Peyer's patch (tissue), 4 donors: Measurements from ENCODE around the gene TAMALIN. TPM values are rescaled to one million over a fixed set of nuclear protein-coding genes. Genes with fewer than 3 reads are reported as not detected.

Experiments
- DNase-seq, 3 donors: peaks; one replicate each; pipeline ENCODE4 v3.0.0-alpha.2; 2017 to 2019
- H3K27ac ChIP-seq, 4 donors: fragments of 200-600 bp; sonication (generic); one replicate each; pipeline ENCODE4 v1.5.1; 2016 to 2019
- H3K27me3 ChIP-seq, 2 donors: fragments of 200-600 bp; sonication (generic); one replicate each; pipeline ENCODE4 v1.5.1; 2019
- H3K36me3 ChIP-seq, 3 donors: fragments of 200-600 bp; sonication (generic); one replicate each; pipeline ENCODE4 v1.5.1; 2016 to 2019
- H3K4me1 ChIP-seq, 4 donors: fragments of 200-600 bp; sonication (generic); one replicate each; pipeline ENCODE4 v1.5.1; 2016 to 2019
- H3K4me3 ChIP-seq, 4 donors: fragments of 200-600 bp; sonication (generic); 1 replicate in 3 of 4; 2 replicates in 1 of 4; pipeline ENCODE4 v1.5.1; 2016 to 2019; ENCODE audit warnings: mild to moderate bottlenecking in 1 of 4
- H3K9me3 ChIP-seq, 4 donors: fragments of 200-600 bp; sonication (generic); one replicate each; pipeline ENCODE4 v1.5.1; 2016 to 2019; ENCODE audit warnings: mild to moderate bottlenecking in 1 of 4
- POLR2A ChIP-seq, 2 donors: fragments of 450-650 bp; IDR thresholded peaks; one replicate each; pipeline ENCODE4 v1.5.1; 2017; ENCODE audit warnings: antibody characterized with exemption in 2 of 2, mild to moderate bottlenecking in 2 of 2, moderate library complexity in 2 of 2
- total RNA-seq, 4 donors: library from RNA; depleted of rRNA; stranded (reverse); fragments of >200 nt; gene quantifications; one replicate each; pipeline ENCODE4 v1.1.0, GENCODE V29; 2016
- TF ChIP-seq, protein P1 (sequence below), 6 experiments: fragments of 450-650 bp in 4 of 6; fragments of 200-600 bp in 2 of 6; sonication (generic) in 1 of 6; IDR thresholded peaks; one replicate each; pipeline ENCODE4 v1.5.1; 2017 to 2019; ENCODE audit warnings: antibody characterized with exemption in 6 of 6, mild to moderate bottlenecking in 3 of 6, moderate library complexity in 1 of 6

Gene TAMALIN
- total RNA-seq, 4 donors from 2014 or later = 1.2 to 112 (median 16.2) TPM

DNA sequence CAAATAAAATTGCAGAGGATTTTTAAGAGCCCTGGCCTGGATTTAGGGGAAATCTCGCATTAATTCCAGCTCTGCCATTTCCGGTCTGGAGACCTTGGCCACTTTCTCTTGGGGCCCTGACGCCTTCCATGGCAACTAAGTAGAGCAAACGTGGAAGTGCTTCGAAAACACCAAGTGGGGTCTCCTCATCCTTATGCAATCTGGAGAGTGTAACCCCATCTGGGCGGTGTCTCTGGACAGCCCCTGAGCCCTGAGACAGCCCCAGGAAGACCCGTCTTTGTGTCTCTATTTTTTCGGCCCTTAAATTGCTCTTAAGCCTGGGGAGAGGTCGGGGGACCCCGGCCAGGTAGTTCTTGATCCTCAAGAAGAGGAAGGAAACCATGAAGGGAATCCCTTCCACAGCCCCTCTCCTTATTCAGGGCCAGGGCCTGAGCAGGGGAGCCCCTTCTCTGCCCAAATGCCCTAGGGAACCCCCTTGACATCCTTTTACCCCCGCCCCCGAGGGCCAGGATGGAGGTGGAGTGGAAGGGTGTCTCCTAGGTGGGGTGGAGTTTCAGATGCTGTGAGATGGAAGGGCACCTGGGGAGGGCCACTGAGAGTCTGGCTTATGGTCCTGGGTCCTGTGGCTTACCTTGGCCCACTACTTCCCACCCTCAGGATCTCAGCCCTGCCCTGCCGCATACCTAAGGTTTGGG is 26.8 kb downstream of the TAMALIN start:
- no peaks in the 10 kb centered on the region for H3K27me3 ChIP-seq
- no peaks in the 10 kb centered on the region for H3K36me3 ChIP-seq
- H3K27ac ChIP-seq = peak overlapping the region; percentile 79 to 91 (median 84)
- DNase-seq = no peak
- no peaks in the 10 kb centered on the region for H3K9me3 ChIP-seq
- peak overlapping the region; percentile 30 to 45 (median 40) for H3K4me3 ChIP-seq
- TF ChIP-seq, protein P1, sequence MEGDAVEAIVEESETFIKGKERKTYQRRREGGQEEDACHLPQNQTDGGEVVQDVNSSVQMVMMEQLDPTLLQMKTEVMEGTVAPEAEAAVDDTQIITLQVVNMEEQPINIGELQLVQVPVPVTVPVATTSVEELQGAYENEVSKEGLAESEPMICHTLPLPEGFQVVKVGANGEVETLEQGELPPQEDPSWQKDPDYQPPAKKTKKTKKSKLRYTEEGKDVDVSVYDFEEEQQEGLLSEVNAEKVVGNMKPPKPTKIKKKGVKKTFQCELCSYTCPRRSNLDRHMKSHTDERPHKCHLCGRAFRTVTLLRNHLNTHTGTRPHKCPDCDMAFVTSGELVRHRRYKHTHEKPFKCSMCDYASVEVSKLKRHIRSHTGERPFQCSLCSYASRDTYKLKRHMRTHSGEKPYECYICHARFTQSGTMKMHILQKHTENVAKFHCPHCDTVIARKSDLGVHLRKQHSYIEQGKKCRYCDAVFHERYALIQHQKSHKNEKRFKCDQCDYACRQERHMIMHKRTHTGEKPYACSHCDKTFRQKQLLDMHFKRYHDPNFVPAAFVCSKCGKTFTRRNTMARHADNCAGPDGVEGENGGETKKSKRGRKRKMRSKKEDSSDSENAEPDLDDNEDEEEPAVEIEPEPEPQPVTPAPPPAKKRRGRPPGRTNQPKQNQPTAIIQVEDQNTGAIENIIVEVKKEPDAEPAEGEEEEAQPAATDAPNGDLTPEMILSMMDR (IDR thresholded peaks at IDR 0.05) = no peak
- TF ChIP-seq POLR2A (IDR thresholded peaks at IDR 0.05) = no peak
- peaks cover 3 to 33% (median 20%) of the 10 kb centered on the region in 4 donors for H3K4me1 ChIP-seq

DNA sequence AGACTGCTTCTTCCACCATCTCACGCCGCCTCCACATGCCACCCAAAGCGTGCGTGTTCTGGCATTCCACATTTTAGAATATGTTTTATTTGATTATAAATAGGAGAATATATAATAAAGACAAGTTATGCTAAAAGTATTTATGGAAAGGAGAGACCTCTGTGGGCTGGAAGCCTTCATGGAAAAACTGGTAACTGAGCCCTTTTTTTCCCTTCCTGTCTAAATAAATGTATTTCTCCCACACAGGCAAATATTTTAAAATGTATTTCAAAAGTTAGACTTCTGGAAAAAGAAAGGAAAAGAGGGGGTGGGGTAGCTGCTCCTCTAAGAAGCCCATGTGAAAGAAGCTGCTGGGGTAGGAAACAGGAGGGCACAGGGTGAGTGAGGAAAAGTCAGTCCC is 28.4 kb downstream of the TAMALIN start:
- no peak overlapping the region for H3K27ac ChIP-seq
- H3K4me1 ChIP-seq = peaks cover 3 to 33% (median 20%) of the 10 kb centered on the region in 4 donors
- DNase-seq = no peak
- no peak for TF ChIP-seq POLR2A (IDR thresholded peaks at IDR 0.05)
- TF ChIP-seq, protein P1 (IDR thresholded peaks at IDR 0.05) = no peak
- no peaks in the 10 kb centered on the region for H3K27me3 ChIP-seq
- H3K9me3 ChIP-seq = no peaks in the 10 kb centered on the region
- no peak overlapping the region for H3K4me3 ChIP-seq
- no peaks in the 10 kb centered on the region for H3K36me3 ChIP-seq

DNA sequence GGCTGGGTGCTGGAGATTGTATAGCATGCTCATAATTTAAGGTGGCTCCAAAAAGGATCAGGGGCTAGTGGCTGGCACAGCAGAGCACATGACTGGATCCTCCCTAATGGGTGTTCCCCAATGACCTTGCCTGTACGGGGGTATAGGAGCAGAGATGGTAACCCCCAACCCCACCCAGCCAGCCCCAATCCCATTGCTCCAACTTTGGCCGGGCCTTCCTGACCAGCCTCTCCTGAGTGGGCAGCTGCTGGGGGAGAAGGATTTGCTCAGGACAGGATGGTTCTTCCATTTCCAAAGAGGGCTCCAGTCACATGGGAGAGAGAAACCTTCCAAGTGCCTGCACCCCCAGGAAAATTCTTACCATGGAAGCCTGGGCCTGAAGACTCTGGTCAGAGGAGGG is 29.2 kb downstream of the TAMALIN start:
- DNase-seq = no peak
- no peaks in the 10 kb centered on the region for H3K9me3 ChIP-seq
- peak overlapping the region in 3 of 4 donors; percentile 66 to 87 (median 79) for H3K27ac ChIP-seq
- TF ChIP-seq POLR2A (IDR thresholded peaks at IDR 0.05) = no peak
- TF ChIP-seq, protein P1 (IDR thresholded peaks at IDR 0.05) = no peak
- no peaks in the 10 kb centered on the region for H3K27me3 ChIP-seq
- H3K4me1 ChIP-seq = peaks cover 3 to 33% (median 20%) of the 10 kb centered on the region in 4 donors
- H3K4me3 ChIP-seq = no peak overlapping the region
- no peaks in the 10 kb centered on the region for H3K36me3 ChIP-seq

DNA sequence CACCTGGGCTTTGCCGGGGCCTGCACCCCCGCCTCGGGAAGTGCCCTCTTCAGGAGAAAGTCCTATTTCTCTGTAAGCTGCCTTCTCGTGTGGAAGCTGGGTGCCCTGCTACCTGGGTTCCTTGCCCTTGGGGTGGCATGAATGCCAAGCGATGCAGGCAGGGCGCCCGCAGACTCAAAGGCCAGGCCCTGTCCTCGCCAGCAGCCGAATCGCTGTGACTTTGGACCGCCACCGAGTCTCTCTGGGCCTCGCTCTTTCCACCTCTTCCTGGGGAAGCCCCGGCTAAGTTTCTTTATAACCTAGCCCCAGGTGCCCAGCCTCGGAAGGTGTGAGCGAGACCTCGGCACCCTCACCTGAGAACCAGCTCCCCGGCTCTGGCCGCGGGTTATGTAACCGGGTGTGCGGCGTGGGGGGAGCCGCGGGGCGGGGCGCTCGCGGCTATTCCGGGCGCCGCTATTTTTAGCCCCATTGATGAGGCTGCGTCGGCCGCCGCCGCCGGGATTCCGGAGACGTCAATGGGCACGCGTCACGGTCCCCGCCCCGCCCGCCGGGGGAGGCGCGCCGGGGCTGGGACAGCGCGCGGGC is 29.9 kb downstream of the TAMALIN start:
- peaks cover 3 to 33% (median 21%) of the 10 kb centered on the region in 4 donors for H3K4me1 ChIP-seq
- H3K4me3 ChIP-seq = peak overlapping the region; percentile 65 to 80 (median 66)
- no peaks in the 10 kb centered on the region for H3K9me3 ChIP-seq
- no peaks in the 10 kb centered on the region for H3K36me3 ChIP-seq
- peak overlapping the region; percentile 66 to 87 (median 74) for H3K27ac ChIP-seq
- H3K27me3 ChIP-seq = no peaks in the 10 kb centered on the region
- TF ChIP-seq, protein P1 (IDR thresholded peaks at IDR 0.05) = no peak
- peak; percentile 36 to 66 for TF ChIP-seq POLR2A (IDR thresholded peaks at IDR 0.05)
- DNase-seq = peak; percentile 87 to 94 (median 89)

DNA sequence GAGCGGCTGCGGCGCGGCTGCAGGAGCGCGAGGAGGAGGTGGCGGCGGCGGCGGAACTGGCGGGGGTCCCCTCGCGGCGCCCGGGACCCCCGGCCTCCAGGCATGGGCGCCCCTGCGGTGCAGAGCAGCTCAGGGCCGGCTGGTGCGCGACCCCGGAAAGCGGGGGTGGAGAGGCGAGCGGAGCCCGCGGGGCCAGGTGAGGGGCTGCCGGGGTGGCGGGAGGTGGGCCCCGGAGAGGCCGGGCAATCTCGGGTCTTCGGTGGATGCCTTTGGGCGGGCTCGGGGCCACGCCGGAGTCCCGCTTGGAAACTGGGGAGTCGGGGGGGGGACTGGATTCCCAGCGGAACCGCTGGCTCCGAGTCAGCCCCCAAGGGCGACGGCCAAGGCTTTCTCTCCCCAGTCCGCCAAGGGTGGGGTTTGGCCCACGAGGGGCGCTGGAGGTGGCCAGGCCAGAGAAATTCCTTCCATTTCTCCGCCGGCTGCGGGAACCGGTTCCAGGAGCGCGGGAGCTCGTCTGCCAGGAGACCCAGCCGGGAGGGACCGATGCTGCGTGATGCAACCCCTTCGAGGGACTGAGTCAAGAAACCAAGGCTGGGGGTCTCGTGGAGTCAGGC is 30.6 kb downstream of the TAMALIN start:
- DNase-seq = peak in 2 of 3 donors; percentile 67 to 69
- no peaks in the 10 kb centered on the region for H3K27me3 ChIP-seq
- H3K27ac ChIP-seq = peak overlapping the region; percentile 69 to 87 (median 80)
- H3K4me3 ChIP-seq = peak overlapping the region; percentile 65 to 80 (median 66)
- H3K9me3 ChIP-seq = no peaks in the 10 kb centered on the region
- peaks cover 3 to 34% (median 24%) of the 10 kb centered on the region in 4 donors for H3K4me1 ChIP-seq
- TF ChIP-seq POLR2A (IDR thresholded peaks at IDR 0.05) = no peak
- TF ChIP-seq, protein P1 (IDR thresholded peaks at IDR 0.05) = no peak
- H3K36me3 ChIP-seq = no peaks in the 10 kb centered on the region
